Measurements from ENCODE around the gene LZTFL1. TPM values are rescaled to one million over a fixed set of nuclear protein-coding genes. Genes with fewer than 3 reads are reported as not detected.

LZTFL1 gene
- total RNA-seq, 4 donors from 2014 or later, result 12.0 to 18.3 (median 17.8) TPM

GRCh38 chr3:45778761-45779201 lies 63.1 kb downstream of the LZTFL1 start:
- WGBS, result 90% methylated on average over 3 of the region's 3 CpGs
- intact Hi-C loops (cut with DNase I), result no loop called here
- TF ChIP-seq CTCF (IDR thresholded peaks at IDR 0.05) (no peak), EP300 (IDR thresholded peaks at IDR 0.05) (no peak), POLR2A (IDR thresholded peaks at IDR 0.05; ENCODE audit: low read depth) (no peak), POLR2AphosphoS5 (IDR thresholded peaks at IDR 0.05) (no peak)

GRCh38 chr3:45777746-45778386 lies 64.1 kb downstream of the LZTFL1 start:
- intact Hi-C loops (cut with DNase I), result no loop called here
- DNase-seq (ENCODE audit: extremely low spot score), result no peak
- 88% methylated on average over 10 of the region's 11 CpGs for WGBS

More at GRCh38 chr3:45778761-45779201, 63.1 kb downstream of the LZTFL1 start:
- no peaks in the 10 kb centered on the region for H3K9me3 ChIP-seq
- H3K27me3 ChIP-seq, result no peaks in the 10 kb centered on the region
- no peak overlapping the region for H3K27ac ChIP-seq (replicated peaks in 1 of 4)
- H3K36me3 ChIP-seq, result no peaks in the 10 kb centered on the region
- H3K4me1 ChIP-seq, result no peaks in the 10 kb centered on the region
- no peak for DNase-seq (ENCODE audit: extremely low spot score)
- no peak overlapping the region for H3K4me3 ChIP-seq

GRCh38 chr3:45777111-45777745 lies 64.7 kb downstream of the LZTFL1 start:
- Histone ChIP-seq H3K4me3 (no peak overlapping the region), H3K36me3 (no peaks in the 10 kb centered on the region), H3K27ac (replicated peaks in 1 of 4) (no peak overlapping the region), H3K27me3 (no peaks in the 10 kb centered on the region), H3K4me1 (no peaks in the 10 kb centered on the region), H3K9me3 (no peaks in the 10 kb centered on the region)
- TF ChIP-seq EP300 (IDR thresholded peaks at IDR 0.05) (no peak), POLR2A (IDR thresholded peaks at IDR 0.05; ENCODE audit: low read depth) (no peak), POLR2AphosphoS5 (IDR thresholded peaks at IDR 0.05) (no peak), CTCF (IDR thresholded peaks at IDR 0.05) (no peak)
- no peak for DNase-seq (ENCODE audit: extremely low spot score)
- intact Hi-C loops (cut with DNase I), result no loop called here
- 88% methylated on average over 7 of the region's 8 CpGs for WGBS

More at GRCh38 chr3:45777746-45778386, 64.1 kb downstream of the LZTFL1 start:
- Histone ChIP-seq H3K9me3 (no peaks in the 10 kb centered on the region), H3K27me3 (no peaks in the 10 kb centered on the region), H3K4me1 (no peaks in the 10 kb centered on the region), H3K27ac (replicated peaks in 1 of 4) (no peak overlapping the region), H3K4me3 (no peak overlapping the region), H3K36me3 (no peaks in the 10 kb centered on the region)
- TF ChIP-seq CTCF (IDR thresholded peaks at IDR 0.05) (no peak), POLR2A (IDR thresholded peaks at IDR 0.05; ENCODE audit: low read depth) (no peak), EP300 (IDR thresholded peaks at IDR 0.05) (no peak), POLR2AphosphoS5 (IDR thresholded peaks at IDR 0.05) (no peak)

GRCh38 chr3:45776611-45777010 lies 65.3 kb downstream of the LZTFL1 start:
- intact Hi-C loops (cut with DNase I), result no loop called here
- no peaks in the 10 kb centered on the region for H3K4me1 ChIP-seq
- no peaks in the 10 kb centered on the region for H3K36me3 ChIP-seq
- DNase-seq (ENCODE audit: extremely low spot score), result no peak
- 80% methylated on average over 8 of the region's 8 CpGs for WGBS
- no peak overlapping the region for H3K27ac ChIP-seq (replicated peaks in 1 of 4)
- H3K4me3 ChIP-seq, result no peak overlapping the region
- H3K27me3 ChIP-seq, result no peaks in the 10 kb centered on the region
- TF ChIP-seq POLR2A (IDR thresholded peaks at IDR 0.05; ENCODE audit: low read depth) (no peak), CTCF (IDR thresholded peaks at IDR 0.05) (no peak), EP300 (IDR thresholded peaks at IDR 0.05) (no peak), POLR2AphosphoS5 (IDR thresholded peaks at IDR 0.05) (no peak)
- no peaks in the 10 kb centered on the region for H3K9me3 ChIP-seq
